GM18499 (cell line): ENCODE data around the gene TRIM13.
"Not testable (repeated sequence)": the region's sequence is repeated elsewhere in the genome, so short reads cannot be mapped to it uniquely, and the experiment has no call there.

ENCODE experiments used
- ATAC-seq: cut with Tn5 transposase; IDR thresholded peaks from one replicate; pipeline ENCODE4 v1.9.1; 2021; ENCODE audit warnings: moderate number of reproducible peaks; ENCODE audit not compliant: insufficient read depth, unreplicated experiment

TRIM13 gene

DNA sequence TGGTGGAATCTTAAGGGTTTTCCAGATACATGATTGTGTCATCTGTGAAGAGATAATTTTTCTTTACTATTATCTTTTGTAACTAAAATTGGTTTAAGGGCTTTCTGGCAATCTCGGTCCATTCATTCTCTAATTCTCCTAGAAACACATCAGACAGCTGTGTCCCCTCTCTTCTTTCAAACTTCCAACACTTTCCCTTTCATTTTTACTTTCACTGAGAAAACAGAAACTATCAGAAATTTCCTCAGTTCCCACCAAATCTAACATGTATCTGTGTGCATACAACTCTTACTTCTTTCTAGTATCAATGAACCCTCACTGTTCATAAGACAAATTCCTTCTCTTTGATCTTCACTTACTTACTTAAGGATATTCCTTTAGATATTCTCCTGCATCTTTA, 58.6 kb downstream of the TRIM13 start:
- no peak for ATAC-seq

DNA sequence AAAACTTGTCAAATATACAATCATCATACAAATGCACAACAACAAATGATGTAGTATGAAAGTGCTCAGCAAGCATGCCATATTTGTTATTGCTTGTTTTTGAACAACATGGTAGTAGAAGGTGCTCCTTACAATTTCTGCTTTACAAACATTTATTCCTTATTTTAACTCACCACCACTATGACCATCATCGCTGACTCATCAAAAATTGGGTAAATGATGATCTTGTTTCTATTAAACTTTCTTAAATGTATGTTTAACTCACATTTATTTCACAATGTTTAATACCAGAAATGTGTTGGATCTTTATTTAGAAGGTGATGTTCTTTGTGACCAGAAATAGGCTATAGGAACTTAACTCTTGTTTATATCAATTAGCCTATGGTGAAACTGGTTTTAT, 63.9 kb downstream of the TRIM13 start:
- ATAC-seq = no peak

DNA sequence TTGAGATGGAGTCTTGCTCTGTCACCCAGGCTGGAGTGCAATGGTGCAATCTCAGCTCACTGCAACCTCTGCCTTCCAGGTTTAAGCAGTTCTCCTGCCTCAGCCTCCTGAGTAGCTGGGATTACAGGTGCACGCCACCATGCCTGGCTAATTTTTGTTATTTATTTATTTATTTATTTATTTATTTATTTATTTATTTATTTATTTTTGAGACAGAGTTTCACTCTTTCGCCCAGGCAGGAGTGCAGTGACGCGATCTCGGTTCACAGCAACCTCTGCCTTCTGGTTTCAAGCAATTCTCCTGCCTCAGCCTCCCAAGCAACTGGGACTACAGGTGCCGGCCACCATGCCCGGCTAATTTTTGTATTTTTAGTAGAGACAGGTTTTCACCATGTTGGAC, 65.5 kb downstream of the TRIM13 start:
- not testable (repeated sequence) for ATAC-seq

DNA sequence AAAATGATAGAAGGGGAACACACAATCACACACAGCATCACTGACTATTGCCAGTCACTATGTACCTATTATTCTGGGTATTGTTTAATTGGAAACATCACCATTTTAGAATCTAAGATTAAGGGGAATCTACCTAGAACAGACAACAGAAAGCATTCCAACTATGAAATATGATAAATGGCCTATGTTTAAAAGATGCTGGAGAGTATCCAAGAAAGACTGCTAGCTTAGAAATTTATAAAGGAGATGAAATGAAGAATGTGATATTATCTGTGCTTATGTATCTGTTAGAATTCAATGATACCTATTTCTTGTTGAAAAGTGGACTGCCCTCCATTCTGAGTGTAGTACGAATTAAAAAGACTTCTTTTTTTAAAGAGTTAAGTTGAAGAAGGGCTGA, 68.9 kb downstream of the TRIM13 start:
- ATAC-seq = no peak
